Nephron progenitor cell (in vitro differentiated cells): ENCODE results near the gene PRDM16.

Experiments
- DNase-seq: peaks from one replicate; pipeline ENCODE4 v3.0.0; 2021
- H3K27ac Mint-ChIP-seq: 2 replicates; pipeline ENCODE4 v1.8.0; 2021; ENCODE audit warnings: mild to moderate bottlenecking, moderate library complexity, mixed read lengths
- H3K27me3 Mint-ChIP-seq: 2 replicates; pipeline ENCODE4 v1.8.0; 2021; ENCODE audit warnings: mild to moderate bottlenecking, low read depth, mixed read lengths; ENCODE audit not compliant: poor library complexity
- H3K36me3 Mint-ChIP-seq: 2 replicates; pipeline ENCODE4 v1.8.0; 2021; ENCODE audit warnings: low read depth, mixed read lengths
- H3K4me1 Mint-ChIP-seq: 2 replicates; pipeline ENCODE4 v1.8.0; 2021; ENCODE audit warnings: mixed read lengths
- H3K4me3 Mint-ChIP-seq: 2 replicates; pipeline ENCODE4 v1.8.0; 2021; ENCODE audit warnings: mild to moderate bottlenecking, moderate library complexity, mixed read lengths
- H3K9me3 Mint-ChIP-seq: 2 replicates; pipeline ENCODE4 v1.8.0; 2021; ENCODE audit warnings: mild to moderate bottlenecking, moderate library complexity, mixed read lengths
- TF ChIP-seq, protein P1 (sequence below): fragments of 200-600 bp; sonication (generic); IDR thresholded peaks from 2 replicates; pipeline ENCODE4 v1.5.0; 2021; ENCODE audit warnings: antibody characterized with exemption

The PRDM16 gene

DNA sequence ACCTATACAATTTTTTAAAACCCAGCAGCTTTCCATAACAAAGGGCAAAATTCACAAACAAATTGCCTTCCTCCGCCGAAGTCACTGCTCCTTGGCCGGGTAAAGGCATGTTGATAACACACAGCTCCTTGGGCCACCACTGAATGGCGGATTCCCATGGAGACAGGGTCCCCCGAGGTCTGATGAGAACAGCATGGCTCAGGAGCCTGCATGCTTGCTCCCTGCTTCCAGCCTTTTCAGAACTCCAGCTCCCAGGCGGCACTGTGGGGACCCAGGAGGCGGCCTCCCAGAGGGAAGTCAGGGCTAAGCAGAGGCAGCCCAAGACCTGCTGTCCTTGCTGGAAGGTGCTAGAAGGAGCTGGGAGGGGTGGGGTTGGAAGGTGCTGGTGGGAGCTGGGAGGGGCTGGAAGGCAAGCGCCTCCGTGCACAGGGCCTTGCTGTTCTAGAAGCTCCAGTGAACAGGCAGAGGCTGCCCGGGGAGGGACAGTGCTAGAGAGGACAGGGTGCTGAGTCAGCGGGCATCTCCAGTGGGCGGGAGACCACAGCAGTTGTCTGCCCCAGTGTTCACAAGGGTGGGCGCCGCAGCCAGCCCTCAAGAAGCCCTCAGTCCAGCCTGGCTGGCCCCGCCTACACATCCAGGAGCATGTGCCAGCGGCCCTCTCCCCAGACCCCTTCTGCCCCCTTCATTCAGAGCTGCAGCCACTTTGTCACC, 35.1 kb downstream of the PRDM16 start:
- H3K4me3 Mint-ChIP-seq, result no peak overlapping the region
- H3K27ac Mint-ChIP-seq, result no peak overlapping the region
- H3K4me1 Mint-ChIP-seq, result peaks cover 36% of the 10 kb centered on the region
- peaks cover 10% of the 10 kb centered on the region for H3K9me3 Mint-ChIP-seq
- TF ChIP-seq, protein P1, sequence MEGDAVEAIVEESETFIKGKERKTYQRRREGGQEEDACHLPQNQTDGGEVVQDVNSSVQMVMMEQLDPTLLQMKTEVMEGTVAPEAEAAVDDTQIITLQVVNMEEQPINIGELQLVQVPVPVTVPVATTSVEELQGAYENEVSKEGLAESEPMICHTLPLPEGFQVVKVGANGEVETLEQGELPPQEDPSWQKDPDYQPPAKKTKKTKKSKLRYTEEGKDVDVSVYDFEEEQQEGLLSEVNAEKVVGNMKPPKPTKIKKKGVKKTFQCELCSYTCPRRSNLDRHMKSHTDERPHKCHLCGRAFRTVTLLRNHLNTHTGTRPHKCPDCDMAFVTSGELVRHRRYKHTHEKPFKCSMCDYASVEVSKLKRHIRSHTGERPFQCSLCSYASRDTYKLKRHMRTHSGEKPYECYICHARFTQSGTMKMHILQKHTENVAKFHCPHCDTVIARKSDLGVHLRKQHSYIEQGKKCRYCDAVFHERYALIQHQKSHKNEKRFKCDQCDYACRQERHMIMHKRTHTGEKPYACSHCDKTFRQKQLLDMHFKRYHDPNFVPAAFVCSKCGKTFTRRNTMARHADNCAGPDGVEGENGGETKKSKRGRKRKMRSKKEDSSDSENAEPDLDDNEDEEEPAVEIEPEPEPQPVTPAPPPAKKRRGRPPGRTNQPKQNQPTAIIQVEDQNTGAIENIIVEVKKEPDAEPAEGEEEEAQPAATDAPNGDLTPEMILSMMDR, result no peak
- no peak for DNase-seq
- H3K36me3 Mint-ChIP-seq, result no peaks in the 10 kb centered on the region
- peaks cover 9% of the 10 kb centered on the region for H3K27me3 Mint-ChIP-seq

DNA sequence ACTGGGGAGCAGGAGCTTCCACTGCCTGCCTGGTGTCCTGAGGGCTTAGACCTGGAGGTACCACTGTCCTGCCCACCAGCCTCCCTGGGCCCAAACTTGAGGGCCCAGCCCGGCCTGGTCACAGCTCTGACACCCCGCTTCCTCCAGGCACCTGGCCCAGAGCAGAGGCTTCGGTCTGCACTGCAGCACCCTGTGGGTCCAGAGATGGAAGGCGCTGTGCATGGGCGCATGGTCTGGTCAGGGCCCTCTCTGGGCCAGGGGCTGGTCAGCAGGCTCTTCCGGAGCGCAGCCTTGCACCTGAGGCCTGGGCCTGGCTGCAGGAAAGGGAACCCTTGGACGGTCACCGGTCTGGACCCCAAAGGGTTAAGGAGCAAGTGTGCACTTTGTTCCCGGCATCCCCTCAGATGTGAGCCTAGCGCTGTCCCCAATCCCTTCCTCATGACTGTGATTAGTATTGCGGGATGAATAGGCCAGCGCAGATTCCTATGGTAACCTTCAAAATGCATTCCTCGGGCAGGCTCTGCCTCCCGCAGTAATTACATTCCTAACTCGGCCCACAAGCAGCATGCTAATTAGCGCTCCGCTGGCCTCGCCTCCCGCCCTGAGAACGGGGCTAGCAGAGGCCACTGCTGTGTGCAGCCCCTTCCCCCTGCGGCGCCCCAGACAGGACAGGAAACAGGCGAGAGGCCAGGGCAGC, 36.3 kb downstream of the PRDM16 start:
- H3K27me3 Mint-ChIP-seq, result peaks cover 13% of the 10 kb centered on the region
- TF ChIP-seq, protein P1, result no peak
- H3K9me3 Mint-ChIP-seq, result peaks cover 15% of the 10 kb centered on the region
- peaks cover 42% of the 10 kb centered on the region for H3K4me1 Mint-ChIP-seq
- H3K27ac Mint-ChIP-seq, result no peak overlapping the region
- DNase-seq, result peak; percentile 83
- H3K36me3 Mint-ChIP-seq, result no peaks in the 10 kb centered on the region
- no peak overlapping the region for H3K4me3 Mint-ChIP-seq

DNA sequence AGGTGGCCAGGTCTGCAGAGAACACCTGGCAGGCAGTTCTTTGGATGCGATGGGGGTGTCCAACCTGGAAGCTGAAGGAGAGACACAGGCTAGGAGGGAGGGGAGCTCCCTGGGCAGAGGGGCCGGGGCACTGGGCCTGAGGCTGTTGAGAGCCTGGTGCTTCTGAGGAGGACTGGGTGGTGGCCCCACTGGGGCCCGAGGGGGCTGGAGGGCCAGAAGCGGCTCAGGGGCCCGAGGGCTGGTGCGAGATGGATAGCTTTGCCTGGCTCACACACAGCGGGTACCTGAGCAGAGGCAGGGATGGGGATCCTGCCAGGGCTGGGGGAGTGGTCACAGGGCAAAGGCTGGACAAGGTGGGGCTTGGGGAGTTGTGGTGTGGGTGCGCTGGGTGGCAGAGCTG, 37.2 kb downstream of the PRDM16 start:
- peaks cover 13% of the 10 kb centered on the region for H3K27me3 Mint-ChIP-seq
- TF ChIP-seq, protein P1, result no peak
- H3K36me3 Mint-ChIP-seq, result no peaks in the 10 kb centered on the region
- H3K4me1 Mint-ChIP-seq, result peaks cover 38% of the 10 kb centered on the region
- no peak overlapping the region for H3K4me3 Mint-ChIP-seq
- H3K27ac Mint-ChIP-seq, result no peak overlapping the region
- DNase-seq, result no peak
- H3K9me3 Mint-ChIP-seq, result peaks cover 15% of the 10 kb centered on the region

DNA sequence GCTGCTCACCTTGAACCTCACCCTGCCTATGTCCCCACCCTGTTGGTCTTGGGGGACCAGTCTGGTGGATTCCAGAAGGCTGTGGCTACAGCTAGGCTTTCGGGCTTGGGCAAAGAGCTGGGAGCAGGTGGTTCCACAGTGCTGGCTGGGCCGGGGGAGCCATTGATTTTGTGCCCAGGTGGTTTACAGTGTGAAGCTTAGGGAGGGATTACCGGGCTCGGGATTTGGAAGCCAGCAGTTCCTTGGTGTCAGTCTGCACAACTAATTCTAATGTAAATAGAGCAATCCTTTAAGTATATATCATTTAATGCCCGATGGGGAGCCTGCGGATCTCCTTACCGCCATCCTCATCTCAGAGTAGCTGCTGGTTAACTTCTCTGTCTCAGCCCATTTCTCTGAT, 38.2 kb downstream of the PRDM16 start:
- TF ChIP-seq, protein P1, result no peak

DNA sequence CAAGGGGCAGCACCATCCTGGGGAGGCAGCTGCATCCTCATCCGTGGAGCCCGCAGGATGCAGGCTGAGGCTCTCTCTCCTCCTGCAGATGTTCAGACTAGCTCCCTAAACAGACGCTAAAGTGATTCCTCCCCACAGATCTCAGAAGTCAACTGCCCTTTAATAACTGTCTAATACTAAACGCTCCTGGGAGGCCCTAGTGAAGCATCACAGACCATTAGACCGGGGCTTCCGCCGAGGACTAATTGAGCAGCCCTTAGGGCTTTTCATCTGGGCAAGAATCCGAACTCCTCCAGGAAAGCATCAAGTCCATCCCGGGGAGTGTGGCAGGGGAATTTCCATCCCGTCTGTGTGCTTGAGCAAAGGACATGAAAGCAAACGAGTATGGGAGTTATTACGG, 40.4 kb downstream of the PRDM16 start:
- peaks cover 27% of the 10 kb centered on the region for H3K4me1 Mint-ChIP-seq
- H3K27ac Mint-ChIP-seq, result no peak overlapping the region
- DNase-seq, result no peak
- no peak overlapping the region for H3K4me3 Mint-ChIP-seq
- TF ChIP-seq, protein P1, result no peak
- peaks cover 15% of the 10 kb centered on the region for H3K9me3 Mint-ChIP-seq
- H3K27me3 Mint-ChIP-seq, result peaks cover 13% of the 10 kb centered on the region
- no peaks in the 10 kb centered on the region for H3K36me3 Mint-ChIP-seq

More for the DNA sequence above, 38.2 kb downstream of the PRDM16 start:
- DNase-seq, result no peak
- peaks cover 39% of the 10 kb centered on the region for H3K4me1 Mint-ChIP-seq
- peaks cover 15% of the 10 kb centered on the region for H3K9me3 Mint-ChIP-seq
- peaks cover 19% of the 10 kb centered on the region for H3K27me3 Mint-ChIP-seq
- H3K27ac Mint-ChIP-seq, result no peak overlapping the region
- no peaks in the 10 kb centered on the region for H3K36me3 Mint-ChIP-seq
- no peak overlapping the region for H3K4me3 Mint-ChIP-seq
